Measurements from ENCODE around the gene CNTN4. TPM values are rescaled to one million over a fixed set of nuclear protein-coding genes. Genes with fewer than 3 reads are reported as not detected.

The CNTN4 gene
- total RNA-seq, 1 donor from 2014 or later: 16.5 TPM

DNA sequence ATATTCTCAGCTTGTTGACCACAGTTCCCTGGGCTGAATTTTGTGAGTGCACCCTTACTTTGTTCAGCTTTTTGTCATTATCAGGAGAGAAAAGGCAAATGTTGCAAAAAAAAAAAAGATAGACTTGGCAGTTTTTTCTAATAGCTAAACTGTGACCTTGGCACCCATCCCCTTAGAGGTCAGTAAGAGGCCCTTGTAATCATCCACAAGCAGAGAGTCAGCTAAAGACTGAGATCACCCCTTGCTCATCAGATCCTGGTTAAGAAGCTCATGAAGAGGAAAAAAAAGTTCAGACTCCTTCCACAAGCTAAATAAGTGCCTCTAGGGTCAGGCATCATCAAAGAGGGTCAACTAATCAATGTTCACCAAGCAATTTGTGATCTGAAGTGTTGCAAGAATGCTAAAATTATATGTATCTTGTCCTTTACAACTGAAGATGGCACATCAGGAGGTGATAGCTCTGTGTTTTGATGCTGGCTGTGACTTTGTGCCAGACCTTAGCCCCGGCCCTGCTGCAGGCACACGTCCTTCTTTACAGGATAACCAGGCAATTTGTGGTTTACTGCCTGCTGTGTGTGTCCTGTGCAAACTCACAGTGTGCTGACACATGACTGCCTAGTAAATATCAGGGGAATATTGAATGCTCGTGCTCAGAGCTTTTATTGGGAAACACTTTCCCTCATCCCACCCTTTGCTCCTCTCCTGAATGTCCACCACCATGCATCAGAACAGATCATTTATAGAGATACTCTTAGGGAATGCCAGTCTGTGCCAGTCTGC lies 748.6 kb downstream of the CNTN4 start:
- no peak for TF ChIP-seq CTCF (IDR thresholded peaks at IDR 0.05; ENCODE audit: insufficient read depth, low read length, poor library complexity, severe bottlenecking)
- no peak overlapping the region for H3K4me3 ChIP-seq (ENCODE audit: low read depth, low read length)
- H3K36me3 ChIP-seq (ENCODE audit: control insufficient read depth, insufficient read depth, low read length): no peaks in the 10 kb centered on the region
- no peak for DNase-seq (ENCODE audit: low read depth)
- H3K27me3 ChIP-seq (ENCODE audit: control insufficient read depth, insufficient read depth, low read length): no peaks in the 10 kb centered on the region

DNA sequence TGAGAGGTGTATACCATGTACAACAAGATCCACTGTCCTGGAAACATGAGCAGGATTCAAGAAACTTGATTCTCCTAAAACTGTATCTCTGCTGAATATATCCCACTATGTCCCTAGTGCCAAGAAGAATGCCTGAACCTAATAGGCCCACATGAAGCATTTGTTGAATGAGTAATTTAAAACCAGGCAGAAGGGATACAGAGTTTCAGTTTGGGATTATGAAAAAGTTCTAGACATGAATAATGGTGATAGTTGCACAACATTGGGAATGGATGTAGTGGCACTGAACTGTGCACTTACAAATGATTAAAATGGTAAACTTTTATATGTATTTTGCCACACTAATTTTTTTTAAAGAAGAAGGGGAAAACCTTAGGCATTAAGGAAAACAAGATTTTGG lies 750.4 kb downstream of the CNTN4 start:
- H3K36me3 ChIP-seq (ENCODE audit: control insufficient read depth, insufficient read depth, low read length): no peaks in the 10 kb centered on the region
- TF ChIP-seq CTCF (IDR thresholded peaks at IDR 0.05; ENCODE audit: insufficient read depth, low read length, poor library complexity, severe bottlenecking): no peak
- no peaks in the 10 kb centered on the region for H3K27me3 ChIP-seq (ENCODE audit: control insufficient read depth, insufficient read depth, low read length)
- no peak overlapping the region for H3K4me3 ChIP-seq (ENCODE audit: low read depth, low read length)
- no peak for DNase-seq (ENCODE audit: low read depth)

DNA sequence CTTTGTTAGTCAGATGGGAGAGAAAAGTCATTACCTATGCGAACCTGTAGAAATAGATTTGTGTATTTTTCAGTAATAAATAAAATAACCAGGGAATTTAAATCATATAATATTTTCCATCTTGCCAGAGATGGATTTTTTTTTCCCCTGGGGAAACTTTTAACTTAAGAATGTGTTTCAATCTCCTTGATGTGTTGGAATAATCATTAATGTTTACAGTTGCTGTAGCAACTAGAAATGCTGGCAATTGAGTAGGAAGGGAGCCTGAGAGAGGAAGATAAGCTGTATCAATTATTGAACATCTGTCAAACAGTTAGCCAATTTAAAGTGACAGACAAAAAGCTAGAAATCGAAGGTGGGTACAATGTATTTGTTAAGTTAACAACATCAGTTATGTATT lies 752.0 kb downstream of the CNTN4 start:
- no peak for DNase-seq (ENCODE audit: low read depth)
- no peak for TF ChIP-seq CTCF (IDR thresholded peaks at IDR 0.05; ENCODE audit: insufficient read depth, low read length, poor library complexity, severe bottlenecking)
- Histone ChIP-seq H3K4me3 (ENCODE audit: low read depth, low read length) (no peak overlapping the region), H3K36me3 (ENCODE audit: control insufficient read depth, insufficient read depth, low read length) (no peaks in the 10 kb centered on the region), H3K27me3 (ENCODE audit: control insufficient read depth, insufficient read depth, low read length) (no peaks in the 10 kb centered on the region)

DNA sequence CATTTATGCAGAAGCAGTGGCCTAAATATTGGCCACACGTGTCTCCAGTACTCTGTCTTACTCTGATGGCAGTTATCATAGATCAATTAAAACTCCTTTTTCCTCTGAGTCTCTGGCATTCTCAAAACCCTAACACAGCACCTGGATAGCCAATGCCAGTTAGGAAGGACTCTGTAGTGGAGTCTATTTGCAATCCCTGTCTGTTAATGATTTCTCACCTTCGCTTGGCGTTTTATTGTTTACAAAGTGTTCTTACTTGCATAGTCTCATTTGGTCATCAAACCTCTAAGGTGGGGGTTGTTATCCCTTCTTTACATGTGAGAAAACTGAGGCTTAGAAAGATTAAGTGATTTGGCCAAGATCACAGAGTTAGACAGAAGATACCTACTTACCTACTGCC lies 752.7 kb downstream of the CNTN4 start:
- H3K4me3 ChIP-seq (ENCODE audit: low read depth, low read length): no peak overlapping the region
- TF ChIP-seq CTCF (IDR thresholded peaks at IDR 0.05; ENCODE audit: insufficient read depth, low read length, poor library complexity, severe bottlenecking): no peak
- DNase-seq (ENCODE audit: low read depth): no peak
- no peaks in the 10 kb centered on the region for H3K36me3 ChIP-seq (ENCODE audit: control insufficient read depth, insufficient read depth, low read length)
- no peaks in the 10 kb centered on the region for H3K27me3 ChIP-seq (ENCODE audit: control insufficient read depth, insufficient read depth, low read length)

GRCh38 chr3:2851835-2852234 lies 753.2 kb downstream of the CNTN4 start:
- Histone ChIP-seq H3K36me3 (ENCODE audit: control insufficient read depth, insufficient read depth, low read length) (no peaks in the 10 kb centered on the region), H3K27me3 (ENCODE audit: control insufficient read depth, insufficient read depth, low read length) (no peaks in the 10 kb centered on the region), H3K4me3 (ENCODE audit: low read depth, low read length) (no peak overlapping the region)
- no peak for DNase-seq (ENCODE audit: low read depth)
- TF ChIP-seq CTCF (IDR thresholded peaks at IDR 0.05; ENCODE audit: insufficient read depth, low read length, poor library complexity, severe bottlenecking): no peak

- no peak for DNase-seq (ENCODE audit: low read depth)
- Histone ChIP-seq H3K4me3 (ENCODE audit: low read depth, low read length) (no peak overlapping the region), H3K27me3 (ENCODE audit: control insufficient read depth, insufficient read depth, low read length) (no peaks in the 10 kb centered on the region), H3K36me3 (ENCODE audit: control insufficient read depth, insufficient read depth, low read length) (no peaks in the 10 kb centered on the region)
- no peak for TF ChIP-seq CTCF (IDR thresholded peaks at IDR 0.05; ENCODE audit: insufficient read depth, low read length, poor library complexity, severe bottlenecking)
Observed at GRCh38 chr3:2853651-2854050, 755.0 kb downstream of the CNTN4 start.

Data from kidney epithelial cell (primary cell).